Testis (tissue), 2 donors: ENCODE results near the gene KCTD21.

Experiments
- POLR2A ChIP-seq: fragments of 450-650 bp; IDR thresholded peaks from one replicate; pipeline ENCODE4 v1.6.1; 2017; ENCODE audit warnings: antibody characterized with exemption, mild to moderate bottlenecking, moderate library complexity
- TF ChIP-seq, protein P1 (sequence below), 3 experiments: fragments of 450-650 bp in 2 of 3; fragments of 200-600 bp in 1 of 3; sonication (generic) in 1 of 3; IDR thresholded peaks; one replicate each; pipeline ENCODE4 v1.5.1; 2016 to 2019; ENCODE audit warnings: antibody characterized with exemption in 3 of 3, mild to moderate bottlenecking in 2 of 3, moderate library complexity in 1 of 3

DNA sequence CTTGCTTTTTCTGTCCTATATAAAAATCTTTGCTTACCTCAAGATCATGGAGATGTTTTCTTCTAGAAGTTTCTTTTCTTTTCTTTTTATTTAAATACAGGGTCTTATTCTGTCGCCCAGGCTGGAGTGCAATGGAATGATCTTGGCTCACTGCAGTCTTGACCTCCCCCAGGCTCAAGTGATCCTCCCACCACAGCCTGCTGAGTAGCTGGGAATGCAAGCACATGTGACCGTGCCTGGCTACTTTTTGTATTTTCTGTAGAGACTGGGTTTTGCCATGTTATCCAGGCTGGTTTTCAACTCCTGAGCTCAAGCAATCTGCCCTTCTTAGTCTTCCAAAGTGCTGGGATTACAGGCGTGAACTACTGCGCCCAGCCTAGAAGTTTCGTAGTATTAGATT is 45.6 kb upstream of the KCTD21 start:
- TF ChIP-seq, protein P1, sequence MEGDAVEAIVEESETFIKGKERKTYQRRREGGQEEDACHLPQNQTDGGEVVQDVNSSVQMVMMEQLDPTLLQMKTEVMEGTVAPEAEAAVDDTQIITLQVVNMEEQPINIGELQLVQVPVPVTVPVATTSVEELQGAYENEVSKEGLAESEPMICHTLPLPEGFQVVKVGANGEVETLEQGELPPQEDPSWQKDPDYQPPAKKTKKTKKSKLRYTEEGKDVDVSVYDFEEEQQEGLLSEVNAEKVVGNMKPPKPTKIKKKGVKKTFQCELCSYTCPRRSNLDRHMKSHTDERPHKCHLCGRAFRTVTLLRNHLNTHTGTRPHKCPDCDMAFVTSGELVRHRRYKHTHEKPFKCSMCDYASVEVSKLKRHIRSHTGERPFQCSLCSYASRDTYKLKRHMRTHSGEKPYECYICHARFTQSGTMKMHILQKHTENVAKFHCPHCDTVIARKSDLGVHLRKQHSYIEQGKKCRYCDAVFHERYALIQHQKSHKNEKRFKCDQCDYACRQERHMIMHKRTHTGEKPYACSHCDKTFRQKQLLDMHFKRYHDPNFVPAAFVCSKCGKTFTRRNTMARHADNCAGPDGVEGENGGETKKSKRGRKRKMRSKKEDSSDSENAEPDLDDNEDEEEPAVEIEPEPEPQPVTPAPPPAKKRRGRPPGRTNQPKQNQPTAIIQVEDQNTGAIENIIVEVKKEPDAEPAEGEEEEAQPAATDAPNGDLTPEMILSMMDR (IDR thresholded peaks at IDR 0.05), result no peak
- TF ChIP-seq POLR2A, result no peak
